Stimulated activated CD8-positive, alpha-beta memory T cell treated with anti-CD3 and anti-CD28 coated beads, Interleukin-15, amount 100 ng/mL, for 24 hours (primary cell): ENCODE data around the gene DTL.

Experiments
- DNase-seq: peaks from one replicate; pipeline ENCODE4 v3.0.0-alpha.2; 2020; ENCODE audit warnings: low read depth

Gene DTL

GRCh38 chr1:212091438-212092121, 56.0 kb downstream of the DTL start:
- no peak for DNase-seq

- no peak for DNase-seq
Measured at GRCh38 chr1:212097360-212097759, 61.8 kb downstream of the DTL start.

DNA sequence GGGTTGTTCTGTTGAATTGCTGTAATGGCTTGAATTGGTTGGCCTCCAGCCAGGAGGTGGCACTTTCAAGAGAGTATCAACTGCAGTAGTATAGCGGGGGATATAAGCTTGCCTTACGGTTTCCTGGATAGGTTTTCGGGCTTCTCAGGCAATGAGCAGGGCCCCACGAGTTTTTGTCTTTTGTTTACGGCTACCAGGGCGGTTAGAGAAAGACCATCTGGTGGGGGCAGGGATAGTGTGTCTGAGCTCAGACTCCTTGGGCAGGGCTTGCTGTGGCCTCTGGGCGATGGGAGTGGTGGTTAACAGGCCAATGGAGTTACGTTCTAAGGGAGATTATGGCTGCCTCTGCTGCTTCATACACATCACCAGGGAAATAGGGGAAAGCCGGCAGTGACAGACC, 62.8 kb downstream of the DTL start:
- DNase-seq, result no peak

DNA sequence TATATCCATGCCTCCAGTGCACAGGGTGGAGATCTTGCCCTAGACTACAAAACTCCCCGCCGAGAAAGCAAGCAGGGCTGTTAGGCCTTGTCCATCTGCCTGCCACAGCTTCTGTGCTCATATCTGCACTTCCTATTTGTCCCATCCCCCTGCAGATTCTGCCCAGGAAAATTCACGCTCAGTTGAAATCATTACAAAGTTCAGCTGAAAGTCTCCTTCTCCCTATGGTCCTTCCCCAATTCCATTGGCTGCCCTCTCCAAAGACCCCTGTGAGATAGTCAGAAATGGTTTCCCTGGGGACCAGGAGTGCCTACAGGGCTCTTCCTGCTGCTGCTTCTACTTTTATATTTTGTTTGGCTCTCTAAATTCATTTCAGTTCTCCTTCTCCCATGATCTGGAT, 63.2 kb downstream of the DTL start:
- DNase-seq, result no peak

DNA sequence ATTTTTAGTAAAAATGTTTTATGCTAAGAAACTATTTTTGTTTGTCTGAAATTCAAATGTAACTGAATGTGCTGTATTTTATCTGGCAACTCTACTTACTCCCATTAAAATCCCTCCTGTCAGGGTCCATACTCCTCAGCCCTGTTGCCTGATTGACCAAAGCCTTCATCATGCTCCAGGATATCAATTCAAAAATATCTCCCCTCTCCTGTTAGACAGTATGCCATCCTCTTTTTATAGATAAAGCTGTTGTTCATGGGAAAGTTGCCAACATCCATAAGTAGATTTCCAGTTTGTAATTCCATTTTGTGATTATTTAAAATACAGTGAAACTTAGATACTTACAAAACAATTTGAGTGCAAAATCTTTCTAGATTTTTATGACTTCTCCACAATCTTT, 65.7 kb downstream of the DTL start:
- DNase-seq, result no peak

DNA sequence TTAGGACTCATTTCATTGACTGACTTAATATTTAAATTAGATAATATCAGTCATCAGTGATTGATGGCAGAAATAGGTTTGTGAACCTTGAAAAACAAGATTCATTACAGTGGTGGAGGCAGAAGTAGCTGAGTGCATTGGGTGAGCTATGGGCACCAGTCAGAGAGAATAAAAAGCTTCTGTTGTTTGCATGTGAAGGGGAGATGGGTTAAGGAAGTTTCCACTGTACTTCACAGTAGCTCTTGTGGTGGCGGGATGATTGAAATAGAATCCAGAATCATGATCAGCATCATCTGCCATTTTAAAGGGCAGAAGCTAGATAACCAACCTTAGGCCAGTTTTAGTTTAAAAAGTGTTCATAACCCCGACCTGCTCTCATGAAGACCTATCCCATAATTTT, 66.2 kb downstream of the DTL start:
- DNase-seq, result no peak

GRCh38 chr1:212104586-212105325, 69.2 kb downstream of the DTL start:
- no peak for DNase-seq

- no peak for DNase-seq
Measured at GRCh38 chr1:212106286-212106792, 70.8 kb downstream of the DTL start.

GRCh38 chr1:212107481-212107880, 71.9 kb downstream of the DTL start:
- DNase-seq, result no peak

GRCh38 chr1:212108187-212108586, 72.6 kb downstream of the DTL start:
- DNase-seq, result no peak

DNA sequence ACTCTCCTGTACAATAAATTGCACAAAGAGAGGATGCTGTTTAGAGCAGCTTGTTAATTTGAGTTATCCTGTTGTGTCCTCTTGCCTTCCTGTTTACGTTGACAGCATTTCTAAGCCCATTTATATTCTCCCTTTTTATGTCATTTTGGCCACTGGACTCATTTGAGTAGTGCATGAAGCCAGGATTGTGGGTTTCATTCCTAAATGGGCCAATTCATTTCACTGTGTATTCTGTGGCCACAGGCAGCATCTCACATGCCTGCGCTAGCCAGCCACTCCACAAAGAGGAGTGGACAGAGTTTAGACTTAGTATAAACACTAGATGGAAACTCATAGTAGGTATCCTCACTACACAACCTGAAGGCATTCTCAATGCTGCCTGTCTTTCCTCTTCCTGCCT, 73.4 kb downstream of the DTL start:
- DNase-seq, result no peak

- DNase-seq, result no peak
Measured at GRCh38 chr1:212109728-212110127, 74.2 kb downstream of the DTL start.

DNA sequence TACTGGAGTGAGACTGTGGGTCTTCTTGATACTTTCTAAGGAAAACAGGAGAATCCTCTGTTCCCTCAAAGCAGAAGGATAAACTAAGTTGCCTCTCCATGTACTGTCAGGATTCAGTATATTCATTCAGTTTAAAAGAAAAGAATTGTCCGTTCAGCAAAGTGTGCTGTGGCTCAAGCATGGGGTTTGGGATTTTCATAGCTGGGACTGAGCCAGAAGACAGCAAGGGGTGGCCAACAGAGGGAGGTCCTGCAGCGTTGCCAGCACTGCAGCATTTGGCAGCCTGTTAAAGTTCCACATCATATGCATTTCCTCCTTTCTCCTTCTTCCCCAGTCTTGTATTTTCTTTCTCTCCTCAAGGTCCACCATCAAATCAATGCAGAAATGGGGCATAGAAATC, 75.1 kb downstream of the DTL start:
- no peak for DNase-seq

GRCh38 chr1:212111536-212111935, 76.0 kb downstream of the DTL start:
- DNase-seq, result no peak

GRCh38 chr1:212113706-212114105, 78.2 kb downstream of the DTL start:
- no peak for DNase-seq

GRCh38 chr1:212118167-212118871, 82.8 kb downstream of the DTL start:
- no peak for DNase-seq

GRCh38 chr1:212118872-212119260, 83.3 kb downstream of the DTL start:
- no peak for DNase-seq

- no peak for DNase-seq
Measured at GRCh38 chr1:212119397-212119837, 83.9 kb downstream of the DTL start.

- no peak for DNase-seq
Measured at GRCh38 chr1:212119863-212120262, 84.3 kb downstream of the DTL start.

DNA sequence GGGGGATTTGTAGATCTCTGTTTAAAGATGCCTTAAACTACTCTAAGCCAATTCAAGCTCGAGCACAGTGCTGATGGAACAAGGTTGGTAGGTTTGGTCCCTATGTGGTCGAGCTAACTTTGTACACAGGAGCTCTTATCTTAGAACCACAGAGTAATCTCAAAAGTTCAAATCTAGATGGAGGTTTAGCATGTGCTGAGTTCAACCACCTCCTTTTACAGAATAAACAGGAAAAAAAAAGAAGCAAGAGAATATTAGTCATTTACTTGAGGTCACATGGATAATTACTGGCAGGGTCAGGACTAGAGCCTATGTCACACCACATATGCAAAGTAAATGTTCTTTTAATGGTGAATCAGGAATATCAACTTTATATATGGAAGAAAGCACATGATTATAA, 86.2 kb downstream of the DTL start:
- no peak for DNase-seq

DNA sequence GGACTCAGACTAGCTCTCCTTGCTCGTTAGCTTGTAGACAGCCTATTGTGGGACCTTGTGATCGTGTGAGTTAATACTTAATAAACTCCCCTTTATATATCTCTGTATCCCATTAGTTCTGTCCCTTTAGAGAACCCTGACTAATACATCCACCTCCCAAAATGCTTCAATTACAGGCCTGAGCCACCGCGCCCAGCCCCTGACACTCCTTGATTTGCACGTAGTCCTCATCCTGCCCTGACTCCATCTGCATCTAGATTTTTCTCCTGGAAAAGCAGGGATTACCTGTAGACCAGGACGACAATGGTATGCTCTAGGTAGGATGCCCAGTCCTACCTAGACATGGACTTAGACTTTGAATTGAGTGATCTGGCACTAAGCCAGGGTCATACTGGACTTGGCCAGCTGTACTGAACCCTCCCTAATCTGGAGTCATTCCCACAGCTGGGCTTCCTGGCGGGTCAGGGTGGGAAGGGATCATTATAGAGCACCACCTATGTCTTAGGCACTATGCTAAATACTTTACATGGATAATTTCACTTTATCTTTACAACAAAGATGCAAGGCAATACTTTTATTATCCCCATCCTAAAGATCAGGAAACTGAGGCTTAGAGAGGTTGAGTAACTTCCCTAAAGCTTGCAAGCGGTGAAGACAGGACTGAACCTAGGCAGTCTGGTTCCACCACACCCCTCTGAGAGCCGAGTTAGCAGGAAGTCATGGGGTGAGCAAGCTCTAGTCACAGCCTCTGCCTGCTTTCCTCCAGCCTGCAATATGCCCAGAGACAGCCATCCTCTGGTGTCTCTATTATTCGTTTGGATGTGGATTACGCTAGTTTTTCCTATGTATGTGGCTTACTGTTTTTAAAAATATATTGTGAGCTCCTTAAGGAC, 89.4 kb downstream of the DTL start:
- no peak for DNase-seq

GRCh38 chr1:212125654-212126053, 90.1 kb downstream of the DTL start:
- no peak for DNase-seq
